Measurements from ENCODE around the gene GIT1. TPM values are rescaled to one million over a fixed set of nuclear protein-coding genes. Genes with fewer than 3 reads are reported as not detected.

The GIT1 gene
- total RNA-seq, 1 donor from 2014 or later = 54.9 TPM

DNA sequence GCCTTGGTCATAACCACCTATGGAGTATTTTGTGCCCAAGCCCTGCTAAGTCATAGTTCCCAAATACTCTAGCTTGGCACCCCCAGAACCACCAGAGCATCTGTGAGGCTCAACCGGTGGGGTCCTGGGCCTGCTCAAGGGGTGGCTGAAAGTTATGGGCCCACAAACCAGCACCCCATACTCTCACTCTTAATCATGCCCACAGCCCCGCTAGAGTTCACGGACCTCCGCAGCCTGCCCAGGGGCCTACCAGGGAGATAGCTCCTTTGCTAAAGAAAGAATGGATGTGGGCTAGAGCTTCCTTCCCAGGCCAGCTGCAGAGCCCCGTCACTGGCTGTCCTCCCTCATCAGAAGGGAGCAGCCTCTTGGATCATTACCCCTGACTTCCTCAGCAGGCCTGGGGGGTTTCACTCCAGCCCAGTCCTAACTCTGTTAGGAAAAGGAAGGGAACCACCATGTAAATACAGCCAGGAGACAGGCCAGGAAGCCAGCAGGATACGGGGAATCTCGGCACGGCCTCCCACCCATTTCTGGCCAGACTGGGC is 1.4 kb downstream of the GIT1 start:
- H3K4me3 Mint-ChIP-seq (ENCODE audit: low read depth) = peak overlapping the region; percentile 79
- peaks cover 28% of the 10 kb centered on the region for H3K4me1 Mint-ChIP-seq (ENCODE audit: low read depth)
- TF ChIP-seq, protein P1, sequence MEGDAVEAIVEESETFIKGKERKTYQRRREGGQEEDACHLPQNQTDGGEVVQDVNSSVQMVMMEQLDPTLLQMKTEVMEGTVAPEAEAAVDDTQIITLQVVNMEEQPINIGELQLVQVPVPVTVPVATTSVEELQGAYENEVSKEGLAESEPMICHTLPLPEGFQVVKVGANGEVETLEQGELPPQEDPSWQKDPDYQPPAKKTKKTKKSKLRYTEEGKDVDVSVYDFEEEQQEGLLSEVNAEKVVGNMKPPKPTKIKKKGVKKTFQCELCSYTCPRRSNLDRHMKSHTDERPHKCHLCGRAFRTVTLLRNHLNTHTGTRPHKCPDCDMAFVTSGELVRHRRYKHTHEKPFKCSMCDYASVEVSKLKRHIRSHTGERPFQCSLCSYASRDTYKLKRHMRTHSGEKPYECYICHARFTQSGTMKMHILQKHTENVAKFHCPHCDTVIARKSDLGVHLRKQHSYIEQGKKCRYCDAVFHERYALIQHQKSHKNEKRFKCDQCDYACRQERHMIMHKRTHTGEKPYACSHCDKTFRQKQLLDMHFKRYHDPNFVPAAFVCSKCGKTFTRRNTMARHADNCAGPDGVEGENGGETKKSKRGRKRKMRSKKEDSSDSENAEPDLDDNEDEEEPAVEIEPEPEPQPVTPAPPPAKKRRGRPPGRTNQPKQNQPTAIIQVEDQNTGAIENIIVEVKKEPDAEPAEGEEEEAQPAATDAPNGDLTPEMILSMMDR (IDR thresholded peaks at IDR 0.05; ENCODE audit: unreplicated experiment) = no peak
- no peaks in the 10 kb centered on the region for H3K27me3 Mint-ChIP-seq
- peak overlapping the region; percentile 69 for H3K27ac Mint-ChIP-seq
- no peaks in the 10 kb centered on the region for H3K9me3 Mint-ChIP-seq (ENCODE audit: low read depth)
- H3K36me3 Mint-ChIP-seq (ENCODE audit: insufficient read depth) = no peaks in the 10 kb centered on the region
- DNase-seq (ENCODE audit: low spot score, unreplicated experiment) = no peak

DNA sequence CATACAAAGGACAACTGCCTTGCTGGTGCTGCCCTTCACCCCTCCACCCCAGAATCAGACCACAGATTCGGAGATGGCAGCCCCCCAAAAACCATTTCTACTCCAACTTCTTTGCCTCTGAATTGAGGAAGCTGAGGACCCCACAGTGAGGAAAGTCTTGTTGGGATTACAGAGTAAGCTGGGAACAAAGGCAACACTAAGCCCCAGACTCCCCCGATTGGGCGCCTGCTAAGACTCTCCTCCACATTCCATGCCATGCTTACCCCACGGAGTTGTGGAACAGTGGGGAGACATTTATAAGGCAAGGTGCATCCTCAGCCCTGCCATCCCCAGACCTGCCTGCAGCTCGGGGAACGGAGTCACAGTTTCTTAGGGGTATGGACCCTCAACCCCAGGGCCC is 1.9 kb downstream of the GIT1 start:
- Mint-ChIP-seq H3K9me3 (ENCODE audit: low read depth) (no peaks in the 10 kb centered on the region), H3K27me3 (no peaks in the 10 kb centered on the region), H3K27ac (no peak overlapping the region), H3K36me3 (ENCODE audit: insufficient read depth) (no peaks in the 10 kb centered on the region), H3K4me1 (ENCODE audit: low read depth) (peaks cover 28% of the 10 kb centered on the region), H3K4me3 (ENCODE audit: low read depth) (peak overlapping the region; percentile 79)
- TF ChIP-seq, protein P1 (IDR thresholded peaks at IDR 0.05; ENCODE audit: unreplicated experiment) = no peak
- no peak for DNase-seq (ENCODE audit: low spot score, unreplicated experiment)

DNA sequence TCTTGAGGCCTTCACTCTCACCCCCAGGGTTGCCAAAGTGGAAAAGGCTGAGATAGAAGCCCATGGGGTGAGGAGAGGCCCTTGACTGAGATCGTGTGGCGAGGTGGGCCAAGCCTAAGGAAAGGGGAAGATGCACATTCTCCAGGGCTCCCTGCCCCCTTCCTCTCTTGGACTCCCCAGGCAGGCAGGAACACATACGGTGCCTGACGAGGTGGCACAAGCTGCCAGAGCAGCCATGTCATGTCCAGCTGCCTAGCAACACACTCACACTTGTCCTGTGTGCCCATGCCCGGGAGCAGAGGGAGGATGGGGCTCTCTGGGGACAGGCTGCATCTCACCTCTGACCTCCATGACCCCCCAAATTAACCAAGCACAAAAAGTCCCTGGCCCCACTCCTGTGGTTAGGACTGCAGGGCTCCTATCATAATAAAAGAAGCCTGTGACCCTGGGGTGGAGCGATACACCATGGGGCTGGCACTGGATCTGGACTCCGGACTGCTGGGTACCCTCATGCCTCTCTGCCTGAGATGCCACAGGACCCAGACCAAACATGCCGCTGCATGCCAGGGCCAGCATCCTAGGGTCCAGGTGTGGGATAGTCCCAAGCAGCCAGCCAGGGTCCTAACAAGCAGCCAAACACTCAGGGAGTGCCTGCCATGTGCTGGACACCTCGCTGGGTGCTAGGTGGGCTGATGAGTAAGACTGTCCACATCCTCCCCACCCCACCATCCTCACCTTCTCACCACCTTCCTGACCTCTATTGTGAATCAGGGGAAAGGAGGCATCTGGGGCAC is 2.6 kb downstream of the GIT1 start:
- Mint-ChIP-seq H3K27ac (no peak overlapping the region), H3K4me3 (ENCODE audit: low read depth) (no peak overlapping the region), H3K36me3 (ENCODE audit: insufficient read depth) (peaks cover 3% of the 10 kb centered on the region), H3K9me3 (ENCODE audit: low read depth) (no peaks in the 10 kb centered on the region), H3K4me1 (ENCODE audit: low read depth) (peaks cover 26% of the 10 kb centered on the region), H3K27me3 (no peaks in the 10 kb centered on the region)
- TF ChIP-seq, protein P1 (IDR thresholded peaks at IDR 0.05; ENCODE audit: unreplicated experiment) = no peak
- no peak for DNase-seq (ENCODE audit: low spot score, unreplicated experiment)

- Mint-ChIP-seq H3K36me3 (ENCODE audit: insufficient read depth) (peaks cover 4% of the 10 kb centered on the region), H3K4me1 (ENCODE audit: low read depth) (peaks cover 19% of the 10 kb centered on the region), H3K27me3 (no peaks in the 10 kb centered on the region), H3K9me3 (ENCODE audit: low read depth) (no peaks in the 10 kb centered on the region), H3K4me3 (ENCODE audit: low read depth) (no peak overlapping the region), H3K27ac (no peak overlapping the region)
- TF ChIP-seq, protein P1 (IDR thresholded peaks at IDR 0.05; ENCODE audit: unreplicated experiment) = peak; percentile 10
- DNase-seq (ENCODE audit: low spot score, unreplicated experiment) = no peak
Measured at GRCh38 chr17:29585080-29585751, 4.2 kb downstream of the GIT1 start.

DNA sequence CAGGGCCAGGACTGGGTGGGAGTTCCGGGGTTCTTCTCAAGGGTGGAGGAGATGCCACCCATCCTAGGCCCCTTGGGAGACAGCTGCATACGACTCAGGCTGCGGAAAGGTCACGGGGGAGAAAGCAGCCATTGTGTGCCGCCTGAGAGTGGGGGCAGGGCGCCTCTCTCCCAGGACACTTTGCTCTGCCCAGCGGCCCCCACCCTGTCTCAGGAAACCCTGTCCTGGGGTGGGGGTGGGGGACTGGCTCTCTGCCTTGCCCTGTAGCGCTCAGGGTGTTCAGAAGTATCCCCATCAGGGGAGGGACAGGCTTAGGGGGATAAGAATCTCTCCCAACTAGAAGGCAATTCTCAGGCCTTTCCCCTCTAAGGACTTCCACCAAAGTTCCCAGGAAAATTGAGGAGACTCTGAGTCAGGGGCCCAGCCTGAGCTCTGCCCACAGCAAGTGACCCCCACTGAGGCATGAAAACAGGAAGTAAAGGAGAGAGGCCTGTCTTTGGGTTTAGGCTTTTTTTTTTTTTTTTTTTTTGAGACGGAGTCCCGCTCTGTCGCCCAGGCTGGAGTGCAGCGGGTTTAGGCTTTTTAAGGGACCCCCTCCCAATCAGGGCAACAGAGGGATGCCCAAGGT is 4.9 kb downstream of the GIT1 start:
- Mint-ChIP-seq H3K36me3 (ENCODE audit: insufficient read depth) (peaks cover 8% of the 10 kb centered on the region), H3K4me1 (ENCODE audit: low read depth) (peaks cover 15% of the 10 kb centered on the region), H3K9me3 (ENCODE audit: low read depth) (no peaks in the 10 kb centered on the region), H3K27ac (no peak overlapping the region), H3K4me3 (ENCODE audit: low read depth) (no peak overlapping the region), H3K27me3 (no peaks in the 10 kb centered on the region)
- DNase-seq (ENCODE audit: low spot score, unreplicated experiment) = no peak
- TF ChIP-seq, protein P1 (IDR thresholded peaks at IDR 0.05; ENCODE audit: unreplicated experiment) = no peak

Measured in progenitor cell of endocrine pancreas (in vitro differentiated cells).